GM18517 (cell line): Measurements from ENCODE around the gene EMD.
"Not testable (repeated sequence)": the region's sequence is repeated elsewhere in the genome, so short reads cannot be mapped to it uniquely, and the experiment has no call there.

Experiments used
- ATAC-seq: cut with Tn5 transposase; IDR thresholded peaks from one replicate; pipeline ENCODE4 v1.9.1; 2021; ENCODE audit warnings: mild to moderate bottlenecking, moderate library complexity; ENCODE audit not compliant: unreplicated experiment

EMD gene

GRCh38 chrX:154389812-154390747 lies 11.0 kb downstream of the EMD start:
- ATAC-seq: peak; percentile 64

DNA sequence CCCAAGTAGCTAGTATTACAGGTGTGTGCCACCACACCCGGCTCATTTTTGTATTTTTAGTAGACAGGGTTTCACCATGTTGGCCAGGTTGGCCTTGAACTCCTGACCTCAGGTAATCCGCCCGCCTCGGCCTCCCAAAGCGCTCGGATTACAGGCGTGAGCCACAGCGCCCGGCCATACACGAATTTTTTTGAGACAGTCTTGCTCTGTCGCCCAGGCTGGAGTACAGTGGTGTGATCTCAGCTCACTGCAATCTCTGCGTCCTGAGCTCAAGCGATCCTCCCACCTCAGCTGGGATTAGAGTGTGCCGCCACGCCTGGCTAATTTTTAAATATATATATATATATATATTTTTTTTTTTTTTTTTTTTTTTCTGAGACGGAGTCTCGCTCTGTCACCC lies 17.3 kb downstream of the EMD start:
- not testable (repeated sequence) for ATAC-seq

DNA sequence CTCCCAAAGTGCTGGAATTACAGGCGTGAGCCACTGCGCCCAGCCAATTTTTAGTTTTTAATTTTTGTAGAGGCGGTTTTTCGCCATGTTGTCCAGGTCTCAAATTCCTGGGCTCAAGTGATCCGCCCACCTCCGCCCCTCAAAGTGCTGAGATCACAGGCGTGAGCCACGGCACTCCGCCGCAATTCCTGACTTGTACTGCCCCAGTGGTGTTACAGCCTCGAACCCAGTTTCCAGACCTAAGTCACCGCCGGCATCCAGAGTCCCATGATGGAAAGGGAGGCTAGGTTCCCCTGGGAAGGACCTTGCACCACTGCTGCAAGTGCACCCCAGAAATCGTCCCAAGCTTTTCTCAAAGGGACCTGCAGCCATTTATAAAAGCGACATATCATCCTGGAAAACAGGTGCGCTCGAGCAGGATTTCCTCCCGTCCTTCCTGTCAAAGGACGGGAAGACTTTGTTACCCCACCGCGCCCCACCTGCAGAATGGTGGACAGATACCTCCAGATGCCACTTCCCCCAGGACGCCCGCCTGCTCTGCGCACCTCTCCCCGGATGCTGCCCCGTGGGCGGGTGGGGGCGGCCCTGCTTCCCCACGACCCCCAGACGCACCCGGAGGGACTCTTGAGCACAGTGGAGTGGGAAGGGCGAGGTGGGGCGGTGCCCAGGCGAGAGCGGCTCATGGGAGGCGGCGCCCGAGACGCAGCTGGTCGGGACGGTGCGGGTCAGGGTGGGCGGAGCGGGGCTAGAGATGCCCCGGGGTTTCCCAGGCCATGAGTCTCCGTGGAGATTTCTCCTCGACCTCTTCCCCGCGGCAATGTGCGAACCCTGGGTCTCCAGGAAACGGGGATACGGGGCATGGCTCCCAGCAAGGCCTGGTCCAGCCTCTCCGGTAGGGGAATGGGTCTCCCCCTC lies 18.1 kb downstream of the EMD start:
- peak; percentile 33 for ATAC-seq

DNA sequence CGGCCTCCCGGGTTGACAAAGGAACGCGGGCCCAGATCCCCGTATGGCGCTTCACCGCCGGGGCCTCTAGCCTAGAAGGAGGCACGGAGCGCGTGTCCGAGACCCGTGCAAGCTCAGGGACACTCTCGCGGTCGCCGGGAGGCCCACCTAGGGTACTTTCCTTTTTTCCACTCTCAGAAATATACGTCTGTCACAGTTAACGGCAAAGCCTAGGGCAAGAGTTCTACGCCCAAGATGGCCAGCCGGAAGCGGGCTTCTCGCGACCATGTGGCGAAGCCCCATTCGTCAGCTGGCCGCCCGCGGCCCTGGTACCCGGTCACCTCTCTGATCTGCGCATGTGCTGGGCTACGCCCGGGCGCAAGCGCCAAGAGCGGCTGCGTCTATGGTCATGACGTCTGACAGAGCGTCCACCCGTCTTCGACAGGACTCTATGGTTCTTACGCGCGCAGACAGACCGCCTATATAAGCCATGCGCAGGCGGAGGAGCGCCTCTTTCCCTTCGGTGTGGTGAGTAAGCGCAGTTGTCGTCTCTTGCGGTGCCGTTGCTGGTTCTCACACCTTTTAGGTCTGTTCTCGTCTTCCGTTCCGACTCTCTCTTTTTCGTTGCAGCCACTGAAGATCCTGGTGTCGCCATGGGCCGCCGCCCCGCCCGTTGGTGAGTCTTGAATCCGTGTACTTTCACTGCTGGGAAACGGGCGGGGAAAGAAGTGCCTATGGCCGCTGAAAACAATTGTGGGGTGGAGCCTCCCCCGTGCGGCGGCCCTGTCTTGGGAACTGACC lies 19.0 kb downstream of the EMD start, which contains the start of gene RPL10:
Gene RPL10 (plus strand): TSS at position 490 of the 780 bp plus-strand sequence. CDS start 143 bp downstream, at position 633.
- peak; percentile 65 for ATAC-seq

DNA sequence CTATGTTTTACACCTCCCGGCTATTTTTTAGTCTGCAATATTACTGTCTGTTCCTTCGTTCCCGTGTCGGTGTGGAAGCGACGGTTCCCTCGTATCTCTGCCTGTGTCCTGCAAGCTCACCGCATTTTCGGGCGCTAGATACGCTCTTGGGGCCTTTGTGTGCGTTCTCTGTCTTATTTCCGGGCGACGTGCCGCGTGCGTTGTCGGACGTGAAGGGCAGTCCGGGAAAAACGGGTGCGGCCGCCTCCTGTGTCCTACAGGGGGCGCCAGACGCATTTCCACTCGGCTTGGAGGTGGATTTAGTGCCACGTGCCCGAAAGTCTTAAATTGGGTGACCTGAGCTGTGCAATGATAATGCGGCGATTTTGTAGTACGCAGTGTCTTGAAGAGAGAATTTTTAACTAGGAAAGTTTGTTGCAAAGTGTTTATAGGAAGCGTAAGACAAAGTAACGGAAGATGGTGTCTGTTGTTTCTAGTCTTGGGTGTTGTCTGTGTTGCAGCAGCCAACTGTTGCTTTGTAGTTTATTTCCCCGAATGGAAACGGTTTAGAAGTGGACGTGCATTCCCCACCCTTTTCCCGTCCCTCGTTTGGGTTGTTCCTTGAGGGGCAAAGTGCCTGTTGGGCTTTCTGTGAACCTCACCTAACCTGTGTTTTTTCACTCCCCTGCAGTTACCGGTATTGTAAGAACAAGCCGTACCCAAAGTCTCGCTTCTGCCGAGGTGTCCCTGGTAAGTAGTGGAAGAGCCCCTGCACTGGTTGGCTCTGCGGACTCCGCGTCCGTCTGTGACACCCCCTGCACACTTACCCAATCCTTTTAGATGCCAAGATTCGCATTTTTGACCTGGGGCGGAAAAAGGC lies 19.8 kb downstream of the EMD start:
- peak; percentile 24 for ATAC-seq

- no peak for ATAC-seq
Observed at GRCh38 chrX:154399527-154400368, 20.7 kb downstream of the EMD start.

- not testable (repeated sequence) for ATAC-seq
Observed at GRCh38 chrX:154400369-154400817, 21.3 kb downstream of the EMD start.

DNA sequence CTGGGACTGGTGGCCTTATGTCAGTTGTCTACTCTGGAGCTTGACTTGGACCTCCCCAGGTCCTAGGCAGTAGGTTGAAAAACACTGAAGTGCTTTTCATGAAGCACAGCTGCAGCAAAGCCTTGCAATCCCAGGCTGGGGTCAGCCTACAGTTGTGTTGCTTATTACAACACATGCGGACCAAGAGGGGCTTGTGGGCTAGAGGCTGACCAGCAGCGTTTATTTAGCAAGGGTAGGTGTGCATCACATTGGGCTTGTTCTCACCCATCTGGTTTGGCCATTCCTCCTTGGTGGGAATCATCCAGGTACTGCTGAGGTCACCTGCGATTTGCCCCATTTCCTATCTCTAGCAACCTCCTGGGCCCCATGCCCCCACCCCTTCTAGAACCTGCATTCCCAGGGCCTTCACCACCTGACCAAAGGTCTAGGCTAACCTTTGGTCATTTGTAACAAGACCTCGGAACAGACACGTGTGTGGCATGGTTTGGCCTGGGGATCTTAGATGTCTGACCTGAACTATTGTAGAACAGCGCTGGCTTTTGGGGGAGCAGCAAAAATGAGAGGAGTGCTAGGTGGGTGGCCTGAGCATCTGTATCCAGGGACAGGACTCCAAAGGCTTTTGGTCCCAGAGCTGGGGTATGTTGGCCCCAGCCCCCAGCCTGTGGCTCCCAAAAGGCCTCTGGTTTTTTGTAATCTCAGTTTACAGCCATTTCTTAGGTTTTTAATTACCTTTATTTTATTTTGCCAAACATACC lies 22.1 kb downstream of the EMD start:
- no peak for ATAC-seq

DNA sequence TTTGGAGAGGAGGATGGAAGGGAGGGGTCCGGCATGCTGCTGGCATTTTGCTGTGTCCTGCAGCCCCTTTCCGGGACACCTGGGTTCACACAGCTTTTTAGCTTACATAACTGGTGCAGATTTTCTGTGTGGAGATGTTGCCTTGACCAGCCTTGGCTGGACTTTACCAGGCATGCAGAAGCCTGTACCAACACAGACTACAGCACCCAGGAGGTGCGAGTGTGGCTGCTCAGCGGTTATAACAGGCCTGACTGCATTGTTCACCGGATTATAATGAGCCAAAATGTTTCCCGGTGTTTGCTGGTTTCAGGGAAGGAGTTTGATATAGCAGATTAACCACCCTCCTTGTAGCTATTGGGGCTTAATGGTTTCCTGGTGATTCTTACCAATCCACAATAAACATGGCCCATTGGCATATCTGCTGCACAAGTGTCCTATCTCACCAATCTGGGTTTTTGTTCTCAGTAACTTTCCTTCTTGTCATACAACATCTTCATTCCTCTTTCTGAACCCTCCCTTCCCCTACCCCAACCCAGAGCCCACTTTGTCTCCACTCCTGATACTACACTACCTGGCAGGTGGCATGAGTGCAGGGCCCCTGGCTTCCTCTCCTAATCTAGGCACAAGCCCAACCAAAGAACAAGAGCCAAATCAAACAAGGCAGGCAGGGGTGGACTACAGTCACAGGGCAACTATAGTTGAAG lies 23.0 kb downstream of the EMD start:
- no peak for ATAC-seq

- no peak for ATAC-seq
Observed at GRCh38 chrX:154402622-154403127, 23.6 kb downstream of the EMD start.

DNA sequence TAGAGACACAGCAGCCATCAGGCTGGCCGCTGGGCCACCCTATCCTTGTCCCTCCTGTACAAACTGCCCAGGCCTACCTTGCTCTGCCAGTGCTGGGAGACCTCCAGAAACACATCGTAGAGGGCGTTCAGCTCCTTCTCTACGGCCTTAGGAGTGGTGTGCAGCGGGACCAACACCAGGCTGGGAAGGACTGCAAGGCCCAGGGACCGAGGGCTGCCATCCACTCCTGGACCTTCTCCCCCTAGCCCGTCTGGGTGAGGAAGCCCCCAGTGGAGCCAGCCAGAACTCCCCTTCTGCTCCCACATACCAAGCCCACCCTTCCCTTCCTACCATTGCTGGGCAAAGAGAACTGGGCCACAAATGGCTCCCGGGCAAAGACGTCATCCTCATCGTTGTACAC lies 24.1 kb downstream of the EMD start:
- no peak for ATAC-seq

DNA sequence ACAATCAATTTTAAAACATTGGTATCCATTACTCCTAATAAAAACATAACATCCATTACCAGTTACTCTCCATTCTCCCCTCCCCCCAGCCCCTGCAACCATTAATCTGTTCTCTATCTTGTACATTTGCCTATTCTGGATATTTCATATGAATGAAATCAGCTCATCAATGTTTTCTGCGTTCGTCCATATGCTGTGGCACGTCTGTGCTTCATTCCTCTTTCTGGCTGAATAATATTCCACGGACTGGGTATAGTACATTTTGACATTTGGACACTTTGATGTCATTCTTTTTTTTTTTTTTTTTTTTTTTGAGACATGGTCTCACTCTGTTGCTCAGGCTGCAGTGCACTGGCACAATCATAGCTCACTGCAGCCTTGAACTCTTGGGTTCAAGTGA lies 24.8 kb downstream of the EMD start:
- ATAC-seq: no peak

DNA sequence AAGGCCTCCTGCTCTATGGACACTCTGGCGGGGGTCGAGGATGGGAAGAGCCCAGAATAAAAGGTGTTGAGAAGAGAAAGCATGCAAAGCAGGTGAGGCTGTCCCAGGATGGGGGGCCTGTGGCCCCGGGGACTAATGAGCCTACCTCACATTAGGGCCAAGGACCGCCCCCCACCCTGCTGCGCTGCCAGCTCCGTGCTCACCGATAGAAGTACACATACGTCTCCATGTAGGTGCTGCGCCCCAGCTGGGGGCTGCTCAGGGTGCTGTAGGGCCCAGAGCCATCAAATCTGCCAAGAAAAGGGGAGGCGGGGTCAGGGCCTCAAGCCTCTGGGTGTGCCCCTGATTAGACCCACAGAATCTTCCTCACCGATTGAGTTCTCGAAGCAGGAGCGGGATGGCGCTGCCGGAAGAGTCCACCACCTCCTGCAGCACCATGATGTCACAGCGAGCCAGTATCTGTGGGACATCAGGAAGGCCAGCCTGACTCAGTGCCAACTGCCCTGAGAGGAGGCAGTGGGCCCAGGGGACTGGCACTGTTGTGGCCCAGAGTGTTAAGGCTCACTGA lies 25.6 kb downstream of the EMD start:
- no peak for ATAC-seq

DNA sequence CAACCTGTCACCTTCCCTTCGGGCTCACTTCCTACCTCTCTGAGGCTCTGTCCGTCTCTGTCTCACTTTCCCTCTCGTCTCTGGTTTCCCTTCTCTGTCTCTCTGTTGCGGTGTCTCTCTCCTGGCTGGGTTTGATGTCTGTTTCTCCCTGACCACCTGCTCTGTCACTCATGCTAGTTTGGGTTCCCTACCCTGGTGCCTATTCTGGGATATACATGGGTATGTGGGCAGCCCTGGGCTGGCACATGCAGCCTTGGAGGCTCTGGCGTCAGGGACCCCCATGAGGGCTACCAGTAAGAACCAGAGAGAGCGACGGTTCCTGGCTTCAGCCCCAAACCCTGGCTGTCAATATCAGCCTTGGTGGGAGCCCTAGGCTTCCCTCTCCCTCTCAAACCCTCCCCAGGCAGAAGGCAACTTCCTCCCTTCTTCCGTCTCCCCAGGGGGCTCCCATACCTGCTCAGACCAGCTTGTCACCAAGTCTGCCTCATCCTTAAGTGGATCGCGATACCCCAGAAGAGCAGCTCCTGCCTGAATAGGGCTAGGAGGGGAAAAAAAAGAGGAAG lies 29.6 kb downstream of the EMD start:
- no peak for ATAC-seq

DNA sequence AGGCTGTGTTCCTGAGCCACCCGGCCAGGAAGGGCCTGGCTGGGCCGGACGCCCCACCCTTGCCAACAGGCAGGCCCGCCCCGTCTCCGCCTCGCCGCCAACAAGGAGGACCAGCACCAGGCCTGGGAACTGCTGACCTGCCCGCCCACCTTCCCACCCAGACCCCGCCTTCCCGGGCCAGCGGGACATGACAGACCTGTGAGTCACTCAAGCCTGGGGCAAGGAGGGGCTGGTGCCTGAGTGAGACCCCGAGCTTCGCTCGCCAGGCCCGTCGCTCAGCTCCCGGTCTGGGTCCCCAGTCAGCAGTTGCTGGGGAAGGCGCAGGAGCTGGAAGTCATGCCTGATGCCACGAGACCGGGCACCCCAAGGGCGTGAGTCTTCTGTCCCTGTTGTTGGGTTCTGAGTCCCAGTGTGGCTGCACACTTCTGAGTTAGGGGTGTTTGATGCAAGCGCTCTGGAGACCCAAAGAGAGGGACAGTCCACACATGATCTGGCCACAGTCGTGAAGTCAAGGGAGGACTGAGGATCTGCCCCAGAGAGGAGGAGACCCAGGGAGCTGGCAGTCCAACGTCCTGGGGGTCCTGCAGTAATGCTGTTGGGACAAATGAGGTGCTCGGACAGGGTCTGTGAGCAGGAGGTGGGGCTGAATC lies 30.3 kb downstream of the EMD start, which contains the start of gene DNASE1L1:
Gene DNASE1L1 (minus strand): TSS at position 33 of the 650 bp plus-strand sequence. CDS start 3,686 bp downstream, outside the sequence.
- ATAC-seq: no peak

DNA sequence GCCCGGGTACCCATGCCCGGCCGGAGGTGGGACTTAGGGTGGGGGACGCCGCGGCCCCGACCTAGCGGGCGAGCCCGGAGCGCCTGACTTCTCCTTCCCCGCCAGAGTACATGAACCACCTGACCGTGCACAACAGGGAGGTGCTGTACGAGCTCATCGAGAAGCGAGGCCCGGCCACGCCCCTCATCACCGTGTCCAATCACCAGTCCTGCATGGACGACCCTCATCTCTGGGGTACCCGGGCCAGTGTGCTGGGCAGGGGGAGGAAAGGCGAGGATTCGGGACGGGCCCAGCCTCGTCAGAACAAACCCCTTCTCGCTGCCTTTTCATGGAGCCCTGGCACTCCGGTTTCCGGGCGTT lies 32.9 kb downstream of the EMD start:
- ATAC-seq: no peak
